ENCODE results near the gene CCP110. TPM values are rescaled to one million over a fixed set of nuclear protein-coding genes. Genes with fewer than 3 reads are reported as not detected.

CCP110 gene
- total and polyA plus RNA-seq, 2 experiments from 2014 or later, result 6.8 to 9.0 TPM

DNA sequence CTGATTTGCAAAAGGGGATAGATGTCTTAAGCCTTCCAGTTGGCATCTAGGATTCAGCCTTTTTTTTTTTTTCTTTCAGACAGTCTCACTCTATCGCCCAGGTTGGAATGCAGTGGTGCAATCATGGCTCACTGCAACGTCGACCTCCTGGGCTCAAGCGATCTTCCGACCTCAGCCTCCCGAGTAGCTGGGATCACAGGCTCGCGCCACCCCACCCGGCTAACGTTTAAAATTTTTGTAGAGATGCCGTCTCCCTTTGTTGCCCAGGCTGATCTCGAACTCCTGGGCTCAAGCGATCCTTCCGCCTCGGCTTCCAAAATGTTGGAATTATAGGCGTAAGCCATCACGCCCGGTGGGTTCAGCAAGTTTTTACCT lies 571 bp upstream of the CCP110 start:
- Histone ChIP-seq H3K27ac (no peak overlapping the region), H3K9ac (no peak overlapping the region), H3K79me2 (ENCODE audit: insufficient read depth) (peaks cover 75% of the 10 kb centered on the region), H3K4me1 (ENCODE audit: insufficient read depth) (no peaks in the 10 kb centered on the region; the same call in 1 of the 2 replicates), H4K20me1 (ENCODE audit: insufficient read depth) (no peaks in the 10 kb centered on the region), H3K9me3 (ENCODE audit: low read depth) (no peaks in the 10 kb centered on the region), H3F3A (ENCODE audit: insufficient read depth) (no peaks in the 10 kb centered on the region; the same call in 1 of the 2 replicates), H3K4me3 (no peak overlapping the region), H2AFZ (peak overlapping the region; percentile 99), H3K9me2 (ENCODE audit: insufficient read depth) (no peaks in the 10 kb centered on the region), H3K36me3 (ENCODE audit: low read depth) (peaks cover 2% of the 10 kb centered on the region; the same call in 1 of the 2 replicates), H3K27me3 (replicated peaks; ENCODE audit: insufficient read depth) (no peaks in the 10 kb centered on the region), H3K4me2 (ENCODE audit: unreplicated experiment) (no peak overlapping the region)
- TF ChIP-seq EZH2 (IDR thresholded peaks at IDR 0.05; ENCODE audit: insufficient read depth, poor library complexity, severe bottlenecking) (no peak), EZH2phosphoT487 (IDR thresholded peaks at IDR 0.05; ENCODE audit: insufficient read depth, low read depth) (no peak)
- in situ Hi-C loops (cut with MboI), result loop anchor here (25.0 kb wide), 1 partner anchor 436 kb away; no protein-coding TSS in a partner anchor
- no peak for DNase-seq
- 66 to 68% methylated on average over 18 of the region's 18 CpGs for WGBS, 2 experiments (ENCODE audit: low coverage in 1 of 2, low lambda C conversion rate in 2 of 2, missing lambda C conversion rate in 2 of 2)

DNA sequence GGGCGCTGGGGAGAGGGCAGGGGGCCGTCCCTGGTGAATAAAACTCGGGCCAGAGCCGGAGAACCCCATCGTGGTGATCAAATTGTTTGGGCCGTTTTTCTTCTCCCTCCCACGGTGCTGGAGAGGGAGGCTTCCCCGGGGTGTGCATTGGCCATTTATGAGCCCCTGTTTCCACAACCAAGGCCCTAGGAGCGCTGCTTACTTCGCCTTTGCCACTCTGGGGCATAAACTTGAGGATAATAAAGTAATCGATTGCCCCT lies 544 bp downstream of the CCP110 start:
- WGBS, 2 experiments (ENCODE audit: low coverage in 1 of 2, low lambda C conversion rate in 2 of 2, missing lambda C conversion rate in 2 of 2), result 2% methylated on average over 11 of the region's 11 CpGs
- no peaks in the 10 kb centered on the region for H3K27me3 ChIP-seq (replicated peaks; ENCODE audit: insufficient read depth)
- H3F3A ChIP-seq (ENCODE audit: insufficient read depth), result no peaks in the 10 kb centered on the region; the same call in 1 of the 2 replicates
- peak overlapping the region; percentile 92 for H3K4me2 ChIP-seq (ENCODE audit: unreplicated experiment)
- no peaks in the 10 kb centered on the region for H3K9me3 ChIP-seq (ENCODE audit: low read depth)
- H3K27ac ChIP-seq, result peak overlapping the region; percentile 39
- TF ChIP-seq EZH2phosphoT487 (IDR thresholded peaks at IDR 0.05; ENCODE audit: insufficient read depth, low read depth) (no peak), EZH2 (IDR thresholded peaks at IDR 0.05; ENCODE audit: insufficient read depth, poor library complexity, severe bottlenecking) (no peak)
- no peaks in the 10 kb centered on the region for H3K9me2 ChIP-seq (ENCODE audit: insufficient read depth)
- in situ Hi-C loops (cut with MboI), result loop anchor here (25.0 kb wide), 1 partner anchor 437 kb away; no protein-coding TSS in a partner anchor
- H3K36me3 ChIP-seq (ENCODE audit: low read depth), result peaks cover 10% of the 10 kb centered on the region; the same call in 1 of the 2 replicates
- DNase-seq, result peak; percentile 48
- peak overlapping the region; percentile 97 for H3K4me3 ChIP-seq
- no peaks in the 10 kb centered on the region for H4K20me1 ChIP-seq (ENCODE audit: insufficient read depth)
- H3K9ac ChIP-seq, result peak overlapping the region; percentile 87
- peak overlapping the region; percentile 99 for H2AFZ ChIP-seq
- H3K79me2 ChIP-seq (ENCODE audit: insufficient read depth), result peaks cover 68% of the 10 kb centered on the region
- no peaks in the 10 kb centered on the region; the same call in 1 of the 2 replicates for H3K4me1 ChIP-seq (ENCODE audit: insufficient read depth)

DNA sequence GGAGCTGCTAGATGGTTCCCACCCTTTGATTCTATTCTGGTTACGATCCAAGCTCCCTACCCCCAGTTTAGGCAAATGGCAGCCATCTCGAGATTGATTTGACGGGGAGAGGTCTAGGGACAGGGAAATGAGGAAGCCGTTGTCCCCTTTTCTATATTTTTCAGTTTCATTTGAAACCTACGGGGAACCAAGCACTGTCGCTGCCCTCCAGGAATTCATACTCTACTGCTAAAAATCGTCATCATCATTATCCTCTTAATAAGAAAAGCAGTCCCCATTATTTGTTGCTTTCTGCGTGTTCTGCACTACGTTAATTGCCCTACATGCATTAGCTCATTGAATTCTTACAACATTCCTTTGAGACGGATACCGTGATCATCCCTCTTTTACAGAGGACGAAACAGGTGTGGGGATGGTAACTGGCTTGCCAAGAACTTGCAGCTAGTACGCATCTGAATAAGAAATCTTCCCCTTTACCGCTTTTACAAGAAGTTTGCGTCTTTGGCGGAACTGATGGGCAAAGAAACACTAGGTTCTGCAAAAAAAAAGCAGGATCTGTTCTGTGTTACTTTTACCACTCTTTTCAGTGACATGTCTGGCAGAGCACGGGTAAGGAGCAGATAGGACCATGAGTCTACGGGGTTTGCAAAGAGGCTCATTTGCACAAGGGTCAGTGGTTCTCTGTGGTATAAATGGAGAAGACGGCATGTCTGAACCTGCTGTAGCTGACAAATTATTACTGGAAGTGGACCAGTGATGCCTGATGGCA lies 1.1 kb downstream of the CCP110 start:
- 10 to 12% methylated on average over 19 of the region's 19 CpGs for WGBS, 2 experiments (ENCODE audit: low coverage in 1 of 2, low lambda C conversion rate in 2 of 2, missing lambda C conversion rate in 2 of 2)
- peak overlapping the region; percentile 39 for H3K27ac ChIP-seq

DNA sequence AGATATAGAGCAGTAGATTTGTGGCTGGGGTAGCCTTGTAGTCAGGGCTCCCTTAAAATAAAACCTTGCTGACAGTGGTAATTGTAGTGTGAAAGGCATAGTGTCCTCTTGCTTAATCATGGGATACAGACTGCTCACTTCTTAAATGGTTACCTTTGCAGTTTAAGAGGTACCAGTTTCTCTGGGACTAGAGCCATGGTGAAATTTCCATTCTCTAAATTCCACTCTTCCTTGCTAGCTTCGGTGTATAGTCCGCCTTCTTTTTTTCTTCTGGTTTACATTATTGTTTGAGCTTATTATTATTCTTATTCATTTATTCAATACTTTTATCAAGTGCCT lies 1.6 kb downstream of the CCP110 start:
- Histone ChIP-seq H3K4me1 (ENCODE audit: insufficient read depth) (no peaks in the 10 kb centered on the region; the same call in 1 of the 2 replicates), H2AFZ (peak overlapping the region; percentile 99), H4K20me1 (ENCODE audit: insufficient read depth) (no peaks in the 10 kb centered on the region), H3K9ac (peak overlapping the region; percentile 87; the same call in 1 of the 2 replicates), H3K27ac (no peak overlapping the region), H3K27me3 (replicated peaks; ENCODE audit: insufficient read depth) (no peaks in the 10 kb centered on the region), H3K4me2 (ENCODE audit: unreplicated experiment) (peak overlapping the region; percentile 92), H3F3A (ENCODE audit: insufficient read depth) (no peaks in the 10 kb centered on the region; the same call in 1 of the 2 replicates), H3K9me3 (ENCODE audit: low read depth) (no peaks in the 10 kb centered on the region), H3K4me3 (peak overlapping the region; percentile 97), H3K9me2 (ENCODE audit: insufficient read depth) (no peaks in the 10 kb centered on the region), H3K36me3 (ENCODE audit: low read depth) (peaks cover 12% of the 10 kb centered on the region; the same call in 1 of the 2 replicates), H3K79me2 (ENCODE audit: insufficient read depth) (peaks cover 57% of the 10 kb centered on the region)
- WGBS, 2 experiments (ENCODE audit: low coverage in 1 of 2, low lambda C conversion rate in 2 of 2, missing lambda C conversion rate in 2 of 2), result 59 to 75% methylated on average over 2 of the region's 2 CpGs
- DNase-seq, result no peak
- TF ChIP-seq EZH2phosphoT487 (IDR thresholded peaks at IDR 0.05; ENCODE audit: insufficient read depth, low read depth) (no peak), EZH2 (IDR thresholded peaks at IDR 0.05; ENCODE audit: insufficient read depth, poor library complexity, severe bottlenecking) (no peak)
- in situ Hi-C loops (cut with MboI), result loop anchor here (25.0 kb wide), 1 partner anchor 713 kb away; the partner anchor contains the start of gene ARL6IP1

More for the DNA sequence above, 1.1 kb downstream of the CCP110 start:
- Histone ChIP-seq H3K79me2 (ENCODE audit: insufficient read depth) (peaks cover 63% of the 10 kb centered on the region), H3K27me3 (replicated peaks; ENCODE audit: insufficient read depth) (no peaks in the 10 kb centered on the region), H3K36me3 (ENCODE audit: low read depth) (peaks cover 12% of the 10 kb centered on the region; the same call in 1 of the 2 replicates), H3K9me3 (ENCODE audit: low read depth) (no peaks in the 10 kb centered on the region), H3F3A (ENCODE audit: insufficient read depth) (no peaks in the 10 kb centered on the region; the same call in 1 of the 2 replicates), H2AFZ (peak overlapping the region; percentile 99), H3K9me2 (ENCODE audit: insufficient read depth) (no peaks in the 10 kb centered on the region), H3K4me1 (ENCODE audit: insufficient read depth) (no peaks in the 10 kb centered on the region; the same call in 1 of the 2 replicates), H3K9ac (peak overlapping the region; percentile 87), H3K4me2 (ENCODE audit: unreplicated experiment) (peak overlapping the region; percentile 92), H3K4me3 (peak overlapping the region; percentile 97), H4K20me1 (ENCODE audit: insufficient read depth) (no peaks in the 10 kb centered on the region)
- in situ Hi-C loops (cut with MboI), result loop anchor here (25.0 kb wide), 2 partner anchors 437 to 712 kb away; partner anchors contain the start of gene ARL6IP1
- no peak for TF ChIP-seq EZH2phosphoT487 (IDR thresholded peaks at IDR 0.05; ENCODE audit: insufficient read depth, low read depth)
- TF ChIP-seq EZH2 (IDR thresholded peaks at IDR 0.05; ENCODE audit: insufficient read depth, poor library complexity, severe bottlenecking), result no peak
- DNase-seq, result peak; percentile 38
